H1 (cell line): ENCODE measurements around the gene PIK3C2G. TPM values are rescaled to one million over a fixed set of nuclear protein-coding genes. Genes with fewer than 3 reads are reported as not detected.

Experiments used
- CTCF ChIA-PET: fragments of 300-600 bp; sonication (Branson Sonifier 250); formaldehyde crosslinking; loops from one replicate; lab custom pipeline; 2021; ENCODE audit not compliant: partially characterized antibody; lab: Charles Lee
- POLR2A ChIA-PET: fragments of 300-600 bp; sonication (Branson Sonifier 250); formaldehyde crosslinking; loops from one replicate; lab custom pipeline; 2021; ENCODE audit warnings: inconsistent platforms; ENCODE audit not compliant: partially characterized antibody; lab: Charles Lee
- DNase-seq, 2 experiments: peaks; one replicate each; pipeline versions ENCODE4 v3.0.0 to v3.0.0-alpha.2; 2010 to 2022; ENCODE audit warnings: low spot score in 2 of 2, low read depth in 1 of 2, mixed read lengths in 1 of 2
- FAIRE-seq: peaks from 2 replicates; lab custom pipeline; 2011; peaks lifted over from hg19 to GRCh38; lab: Jason Lieb, UNC
- H2AFZ ChIP-seq: 2 replicates; pipeline ENCODE4 v1.8.1; 2012; ENCODE audit warnings: low read length, inconsistent platforms
- H2AK5ac ChIP-seq: 2 replicates; pipeline ENCODE4 v1.6.1; 2013; ENCODE audit warnings: low read depth, low read length
- H2BK120ac ChIP-seq: replicated peaks from 2 replicates; pipeline ENCODE3; 2013; ENCODE audit warnings: low read depth, low read length, inconsistent platforms
- H2BK12ac ChIP-seq: 2 replicates; pipeline ENCODE4 v1.6.1; 2013; ENCODE audit warnings: low read depth, low read length
- H2BK15ac ChIP-seq: 2 replicates; pipeline ENCODE4 v1.6.1; 2013; ENCODE audit warnings: low read length
- H2BK20ac ChIP-seq: 2 replicates; pipeline ENCODE4 v1.6.1; 2013; ENCODE audit warnings: low read length
- H2BK5ac ChIP-seq: 2 replicates; pipeline ENCODE4 v1.6.1; 2013; ENCODE audit warnings: low read depth, low read length
- H3K14ac ChIP-seq: 2 replicates; pipeline ENCODE4 v1.6.1; 2013; ENCODE audit warnings: inconsistent platforms; ENCODE audit not compliant: insufficient read length
- H3K18ac ChIP-seq: 2 replicates; pipeline ENCODE4 v1.6.1; 2013; ENCODE audit warnings: low read length; ENCODE audit errors: extremely low read depth
- H3K23ac ChIP-seq: 2 replicates; pipeline ENCODE4 v1.6.1; 2013; ENCODE audit warnings: inconsistent platforms; ENCODE audit not compliant: insufficient read length
- H3K23me2 ChIP-seq: 2 replicates; pipeline ENCODE4 v1.6.1; 2013; ENCODE audit warnings: low read depth, low read length
- H3K27ac ChIP-seq: 2 replicates; pipeline ENCODE4 v1.6.1; 2011; ENCODE audit warnings: low read depth, low read length, inconsistent platforms
- H3K27me3 ChIP-seq, 4 experiments: replicated peaks in 1 of 4; 1 replicate in 1 of 4; 2 replicates in 3 of 4; pipeline versions ENCODE4 v1.6.1 to v1.8.1; 2011 to 2013; ENCODE audit warnings: low read length in 3 of 4, mild to moderate bottlenecking in 3 of 4, inconsistent platforms in 2 of 4, mixed read lengths in 2 of 4, moderate library complexity in 1 of 4; ENCODE audit not compliant: control insufficient read depth in 3 of 4, insufficient read depth in 3 of 4; ENCODE audit errors: extremely low read depth in 1 of 4
- H3K36me3 ChIP-seq, 4 experiments: 2 replicates each; pipeline versions ENCODE4 v1.6.1 to v1.8.1; 2011 to 2013; ENCODE audit warnings: mild to moderate bottlenecking in 4 of 4, low read length in 3 of 4, moderate library complexity in 2 of 4, control low read depth in 1 of 4, inconsistent platforms in 1 of 4; ENCODE audit not compliant: insufficient read depth in 4 of 4, control insufficient read depth in 2 of 4
- H3K4ac ChIP-seq: replicated peaks from 2 replicates; pipeline ENCODE3; 2013; ENCODE audit warnings: low read length, low read depth, mixed read lengths, inconsistent platforms; ENCODE audit not compliant: insufficient read length
- H3K4me1 ChIP-seq, 4 experiments: replicated peaks in 1 of 4; 1 replicate in 1 of 4; 2 replicates in 3 of 4; pipeline versions ENCODE4 v1.6.1 to v1.8.1; 2011 to 2013; ENCODE audit warnings: low read length in 3 of 4, inconsistent platforms in 2 of 4, mixed read lengths in 1 of 4; ENCODE audit not compliant: insufficient read depth in 4 of 4, control insufficient read depth in 3 of 4
- H3K4me2 ChIP-seq, 2 experiments: 2 replicates each; pipeline versions ENCODE4 v1.6.1 to v1.8.1; 2011 to 2013; ENCODE audit warnings: low read depth in 2 of 2, low read length in 2 of 2, control low read depth in 1 of 2, inconsistent platforms in 1 of 2, mild to moderate bottlenecking in 1 of 2; ENCODE audit not compliant: insufficient read depth in 1 of 2
- H3K4me3 ChIP-seq, 4 experiments: fragments of 200-600, 300-600 bp in 1 of 4; sonication (generic), shearing (Covaris generic), sonication (Bioruptor Twin) in 1 of 4; 2 replicates each; pipeline versions ENCODE4 v1.5.1 to v1.8.1; 2011 to 2016; ENCODE audit warnings: low read length in 4 of 4, low read depth in 3 of 4, control low read depth in 2 of 4, inconsistent platforms in 2 of 4, mild to moderate bottlenecking in 2 of 4, mixed read lengths in 1 of 4, moderate library complexity in 1 of 4; ENCODE audit not compliant: insufficient read depth in 2 of 4; ENCODE audit errors: extremely low read depth in 1 of 4
- H3K56ac ChIP-seq: replicated peaks from 2 replicates; pipeline ENCODE3; 2013; ENCODE audit warnings: low read depth, mild to moderate bottlenecking, mixed read lengths, low read length, inconsistent platforms; ENCODE audit not compliant: insufficient read length
- H3K79me1 ChIP-seq: 2 replicates; pipeline ENCODE4 v1.6.1; 2013; ENCODE audit warnings: low read depth, low read length, control low read depth
- H3K79me2 ChIP-seq, 2 experiments: 2 replicates each; pipeline versions ENCODE4 v1.6.1 to v1.8.1; 2012 to 2013; ENCODE audit warnings: low read length in 2 of 2, mild to moderate bottlenecking in 2 of 2, inconsistent platforms in 1 of 2; ENCODE audit not compliant: insufficient read depth in 2 of 2, control insufficient read depth in 1 of 2
- H3K9ac ChIP-seq, 4 experiments: replicated peaks in 1 of 4; 1 replicate in 1 of 4; 2 replicates in 3 of 4; pipeline versions ENCODE4 v1.6.1 to v1.8.1; 2011 to 2013; ENCODE audit warnings: low read depth in 3 of 4, low read length in 3 of 4, control low read depth in 2 of 4, mild to moderate bottlenecking in 2 of 4, moderate library complexity in 2 of 4, inconsistent platforms in 1 of 4; ENCODE audit errors: extremely low read depth in 1 of 4
- H3K9me3 ChIP-seq, 2 experiments: 2 replicates each; pipeline versions ENCODE4 v1.6.1 to v1.8.1; 2012 to 2013; ENCODE audit warnings: mild to moderate bottlenecking in 2 of 2, moderate library complexity in 2 of 2, control low read depth in 1 of 2, inconsistent platforms in 1 of 2, low read depth in 1 of 2, low read length in 1 of 2, mixed read lengths in 1 of 2; ENCODE audit not compliant: insufficient read depth in 2 of 2
- H4K20me1 ChIP-seq, 2 experiments: replicated peaks in 1 of 2; 2 replicates each; pipeline versions ENCODE3 to v1.8.1; 2011 to 2013; ENCODE audit warnings: inconsistent platforms in 2 of 2, low read length in 2 of 2, mild to moderate bottlenecking in 1 of 2; ENCODE audit not compliant: insufficient read depth in 2 of 2, control insufficient read depth in 1 of 2
- H4K5ac ChIP-seq: 2 replicates; pipeline ENCODE4 v1.6.1; 2013; ENCODE audit warnings: low read length, low read depth, mixed read lengths, inconsistent platforms; ENCODE audit not compliant: insufficient read length
- H4K8ac ChIP-seq: 2 replicates; pipeline ENCODE4 v1.8.0; 2013; ENCODE audit warnings: mild to moderate bottlenecking, moderate library complexity, low read length, inconsistent platforms; ENCODE audit not compliant: insufficient read depth; ENCODE audit errors: extremely low read depth
- H4K91ac ChIP-seq: replicated peaks from 2 replicates; pipeline ENCODE3; 2013; ENCODE audit warnings: low read length, mixed read lengths, inconsistent platforms; ENCODE audit not compliant: insufficient read length
- EGR1 ChIP-seq: IDR thresholded peaks from 2 replicates; pipeline ENCODE4 v1.6.1; 2011; ENCODE audit warnings: low read depth, low read length, borderline replicate concordance
- FOSL1 ChIP-seq: IDR thresholded peaks from 2 replicates; pipeline ENCODE4 v1.6.1; 2011; ENCODE audit warnings: mild to moderate bottlenecking, low read depth, low read length, moderate library complexity; ENCODE audit not compliant: insufficient read depth
- PHF8 ChIP-seq: fragments of 200-600 bp; sonication (generic); conservative IDR thresholded peaks from 2 replicates; pipeline ENCODE4 v1.7.1; 2012; ENCODE audit warnings: low read depth, mild to moderate bottlenecking, inconsistent platforms, low read length, moderate library complexity
- POLR2A ChIP-seq, 2 experiments: IDR thresholded peaks; 1 replicate in 1 of 2; 2 replicates in 1 of 2; pipeline ENCODE4 v1.6.1; 2011; ENCODE audit warnings: low read depth in 2 of 2, low read length in 2 of 2, mild to moderate bottlenecking in 2 of 2; ENCODE audit errors: control extremely low read depth in 1 of 2
- POLR2AphosphoS5 ChIP-seq: IDR thresholded peaks from 2 replicates; pipeline ENCODE4 v1.6.1; 2011; ENCODE audit warnings: low read depth, low read length
- POU5F1 ChIP-seq: IDR thresholded peaks from 2 replicates; pipeline ENCODE4 v1.6.1; 2011; ENCODE audit warnings: low read depth, mild to moderate bottlenecking, low read length, moderate library complexity
- RXRA ChIP-seq: IDR thresholded peaks from 2 replicates; pipeline ENCODE4 v1.6.1; 2011; ENCODE audit warnings: low read depth, mild to moderate bottlenecking, low read length, moderate library complexity; ENCODE audit not compliant: insufficient read depth
- SIRT6 ChIP-seq: IDR thresholded peaks from one replicate; pipeline ENCODE4 v1.7.1; 2012; ENCODE audit warnings: low read length, inconsistent platforms
- SIX5 ChIP-seq: IDR thresholded peaks from 2 replicates; pipeline ENCODE4 v1.6.1; 2011; ENCODE audit warnings: mild to moderate bottlenecking, low read depth, low read length
- ZNF274 ChIP-seq: IDR thresholded peaks from 2 replicates; pipeline ENCODE4 v1.7.0; 2012; ENCODE audit warnings: low read length, borderline replicate concordance; ENCODE audit errors: extremely low read depth
- WGBS, 2 experiments: shearing (Covaris generic) in 1 of 2; methylation state at CpG; one replicate each; pipeline versions ENCODE4 v1.1.6 to v1.1.7; 2013 to 2015; ENCODE audit warnings: low lambda C conversion rate in 2 of 2, mixed read lengths in 2 of 2, inconsistent platforms in 1 of 2, low coverage in 1 of 2, missing lambda C conversion rate in 1 of 2; ENCODE audit not compliant: insufficient replicate concordance in 2 of 2, insufficient coverage in 1 of 2, insufficient read length in 1 of 2; ENCODE audit errors: extremely low coverage in 1 of 2, missing lambda C conversion rate in 1 of 2; 5-methylcytosine and 5-hydroxymethylcytosine counted together
- polyA plus RNA-seq, 7 experiments: library from polyadenylated mRNA; depleted of rRNA in 3 of 7; stranded (reverse) in 5 of 7; unstranded in 2 of 7; fragments of >200 nt in 5 of 7; fragments of 200-250 nt in 2 of 7; gene quantifications; 1 replicate in 5 of 7; 2 replicates in 1 of 7; 4 replicates in 1 of 7; pipeline versions ENCODE4 v1.2.1 to v1.2.3, GENCODE V29; 2011 to 2013; ENCODE audit warnings: missing spikeins in 2 of 7, mixed read lengths in 2 of 7
- total RNA-seq: library from RNA; stranded (reverse); fragmentation: NEBNext Ultra II Directional; extraction: Animal tissue kit (Norgen Biotek cat#: 25700); gene quantifications from 2 replicates; pipeline ENCODE4 v1.2.1, GENCODE V29; 2021

Gene PIK3C2G
- total and polyA plus RNA-seq, 2 of the 8 experiments (the other 6 are each of a cell fraction or from before 2014, with no cell fraction given) = not detected

GRCh38 chr12:18576648-18577047 is 315.3 kb downstream of the PIK3C2G start:
- no peak overlapping the region for H2BK120ac ChIP-seq
- no peaks in the 10 kb centered on the region; a peak in 1 of 4 replicates for H3K9me3 ChIP-seq
- no peak overlapping the region for H3K23ac ChIP-seq
- H3K27ac ChIP-seq = no peak overlapping the region
- H2BK12ac ChIP-seq = no peak overlapping the region
- H2BK15ac ChIP-seq = no peak overlapping the region
- H3K79me1 ChIP-seq = no peaks in the 10 kb centered on the region
- TF ChIP-seq EGR1 = no peak
- TF ChIP-seq FOSL1 = no peak
- no peak for TF ChIP-seq POU5F1
- TF ChIP-seq PHF8 = no peak
- no peak for TF ChIP-seq POLR2AphosphoS5
- no peak for TF ChIP-seq RXRA
- TF ChIP-seq POLR2A (IDR thresholded peaks at IDR 0.05; ENCODE audit: control extremely low read depth in 1 of 2, low read depth in 2 of 2, low read length in 2 of 2) = no peak
- no peak for TF ChIP-seq SIX5
- no peak for TF ChIP-seq SIRT6
- TF ChIP-seq ZNF274 = no peak
- TF ChIP-seq, all 59 proteins: peak for 0
- FAIRE-seq (no peak), DNase-seq (no peak)
- ChIA-PET POLR2A (no interaction called here), CTCF (no interaction called here)
- Histone ChIP-seq H4K8ac (no peak overlapping the region), H3K4me3 (no peak overlapping the region), H3K9ac (no peak overlapping the region), H3K4ac (no peak overlapping the region), H4K91ac (no peak overlapping the region), H3K36me3 (no peaks in the 10 kb centered on the region), H2AFZ (no peak overlapping the region), H3K4me1 (no peaks in the 10 kb centered on the region), H3K27me3 (no peaks in the 10 kb centered on the region), H4K20me1 (no peaks in the 10 kb centered on the region), H4K5ac (peak overlapping the region; percentile 5), H2AK5ac (no peak overlapping the region), H3K4me2 (no peak overlapping the region), H2BK20ac (no peak overlapping the region), H3K79me2 (no peaks in the 10 kb centered on the region), H3K56ac (no peak overlapping the region), H3K18ac (no peak overlapping the region), H2BK5ac (no peak overlapping the region), H3K23me2 (no peaks in the 10 kb centered on the region), H3K14ac (no peak overlapping the region)
- 86% methylated on average over 1 of the region's 1 CpG; no CpG with 5 or more reads in 1 of the 2 experiments for WGBS, 2 experiments
